IMR-90 (cell line): Measurements from ENCODE around the gene KCTD12. TPM values are rescaled to one million over a fixed set of nuclear protein-coding genes. Genes with fewer than 3 reads are reported as not detected.

Source experiments
- ATAC-seq: fragments of 200-7000 bp; cut with Tn5 transposase; 2 replicates; pipeline ENCODE4 v1.9.1; 2020; ENCODE audit warnings: low read depth, mild to moderate bottlenecking, moderate library complexity
- BruUV-seq: library from RNA; stranded (reverse); fragments of 400-500 nt; replicated peaks from 2 replicates; lab custom pipeline; 2021; lab: Mats Ljungman, UMichigan
- CTCF ChIA-PET: fragments of 300-600 bp; formaldehyde crosslinking; extraction: SDS; loops from one replicate; lab custom pipeline; 2021; ENCODE audit warnings: antibody characterized with exemption; lab: Yijun Ruan, JAX
- POLR2A ChIA-PET: fragments of 300-600 bp; sonication (Branson Sonifier 250); formaldehyde crosslinking; loops from one replicate; lab custom pipeline; 2022; ENCODE audit warnings: antibody characterized with exemption; ENCODE audit not compliant: unreplicated experiment; lab: Charles Lee
- DNase-seq: peaks from one replicate; pipeline ENCODE4 v3.0.0; 2013
- H2AFZ ChIP-seq: replicated peaks from 2 replicates; pipeline ENCODE3; 2013; ENCODE audit warnings: low read length, mild to moderate bottlenecking; ENCODE audit not compliant: poor library complexity
- H2AK5ac ChIP-seq: 2 replicates; pipeline ENCODE4 v1.6.1; 2013; ENCODE audit warnings: low read depth, low read length, inconsistent platforms
- H2AK9ac ChIP-seq: replicated peaks from 2 replicates; pipeline ENCODE3; 2013; ENCODE audit warnings: mild to moderate bottlenecking, low read depth, low read length, moderate library complexity; ENCODE audit not compliant: poor library complexity
- H2BK120ac ChIP-seq: 2 replicates; pipeline ENCODE4 v1.6.1; 2013; ENCODE audit warnings: low read depth, low read length, inconsistent platforms
- H2BK15ac ChIP-seq: 3 replicates; pipeline ENCODE4 v1.6.1; 2013; ENCODE audit warnings: low read depth, low read length, inconsistent platforms
- H2BK20ac ChIP-seq: 2 replicates; pipeline ENCODE4 v1.6.1; 2013; ENCODE audit warnings: low read depth, mild to moderate bottlenecking, inconsistent platforms, low read length, moderate library complexity
- H2BK5ac ChIP-seq: 2 replicates; pipeline ENCODE4 v1.6.1; 2013; ENCODE audit warnings: mild to moderate bottlenecking, low read depth, low read length, inconsistent platforms; ENCODE audit not compliant: poor library complexity, severe bottlenecking
- H3K14ac ChIP-seq: replicated peaks from 2 replicates; pipeline ENCODE4 v1.6.1; 2013; ENCODE audit warnings: low read depth, low read length, inconsistent platforms
- H3K18ac ChIP-seq: 2 replicates; pipeline ENCODE4 v1.6.1; 2013; ENCODE audit warnings: low read depth, low read length, control low read depth
- H3K23ac ChIP-seq: 2 replicates; pipeline ENCODE4 v1.6.1; 2013; ENCODE audit warnings: low read depth, low read length, inconsistent platforms
- H3K27ac ChIP-seq: 2 replicates; pipeline ENCODE4 v1.5.1; 2013; ENCODE audit warnings: mild to moderate bottlenecking, control low read depth, low read length; ENCODE audit not compliant: insufficient read depth
- H3K27me3 ChIP-seq: 2 replicates; pipeline ENCODE4 v1.6.1; 2013; ENCODE audit warnings: low read length; ENCODE audit not compliant: control insufficient read depth, insufficient read depth
- H3K36me3 ChIP-seq: 2 replicates; pipeline ENCODE4 v1.6.1; 2013; ENCODE audit warnings: low read length, mixed read lengths; ENCODE audit not compliant: control insufficient read depth, insufficient read depth
- H3K4ac ChIP-seq: 2 replicates; pipeline ENCODE4 v1.6.1; 2013; ENCODE audit warnings: low read depth, low read length, inconsistent platforms
- H3K4me1 ChIP-seq: 2 replicates; pipeline ENCODE4 v1.6.1; 2013; ENCODE audit warnings: low read length, mixed read lengths; ENCODE audit not compliant: control insufficient read depth, insufficient read depth
- H3K4me2 ChIP-seq: 2 replicates; pipeline ENCODE4 v1.6.1; 2013; ENCODE audit warnings: low read depth, mild to moderate bottlenecking, control low read depth, low read length, moderate library complexity
- H3K4me3 ChIP-seq: 2 replicates; pipeline ENCODE4 v1.5.1; 2013; ENCODE audit warnings: low read depth, mild to moderate bottlenecking, control low read depth, low read length, moderate library complexity; ENCODE audit not compliant: insufficient read depth
- H3K56ac ChIP-seq: 2 replicates; pipeline ENCODE4 v1.6.1; 2013; ENCODE audit warnings: low read length, inconsistent platforms; ENCODE audit not compliant: insufficient read depth; ENCODE audit errors: extremely low read depth
- H3K79me1 ChIP-seq, 2 experiments: 2 replicates each; pipeline ENCODE4 v1.6.1; 2013; ENCODE audit warnings: low read length in 2 of 2, inconsistent platforms in 1 of 2, low read depth in 1 of 2
- H3K9ac ChIP-seq: 2 replicates; pipeline ENCODE4 v1.6.1; 2013; ENCODE audit warnings: low read depth, low read length, control low read depth
- H3K9me1 ChIP-seq: 2 replicates; pipeline ENCODE4 v1.6.1; 2013; ENCODE audit warnings: low read length, inconsistent platforms; ENCODE audit not compliant: insufficient read depth
- H3K9me3 ChIP-seq: 2 replicates; pipeline ENCODE4 v1.6.1; 2013; ENCODE audit warnings: low read length; ENCODE audit not compliant: control insufficient read depth, insufficient read depth
- H4K20me1 ChIP-seq: 2 replicates; pipeline ENCODE4 v1.6.1; 2013; ENCODE audit warnings: low read length, inconsistent platforms; ENCODE audit not compliant: insufficient read depth
- H4K5ac ChIP-seq: 2 replicates; pipeline ENCODE4 v1.6.1; 2013; ENCODE audit warnings: mild to moderate bottlenecking, low read depth, low read length, control low read depth
- H4K8ac ChIP-seq, 2 experiments: 2 replicates each; pipeline ENCODE4 v1.6.1; 2013; ENCODE audit warnings: low read depth in 2 of 2, low read length in 2 of 2, control low read depth in 1 of 2, inconsistent platforms in 1 of 2
- H4K91ac ChIP-seq: 2 replicates; pipeline ENCODE4 v1.6.1; 2013; ENCODE audit warnings: low read depth, low read length, inconsistent platforms; ENCODE audit not compliant: insufficient read depth
- BHLHE40 ChIP-seq: fragments of 150-350 bp; IDR thresholded peaks from 2 replicates; pipeline ENCODE4 v1.6.1; 2016; ENCODE audit warnings: mild to moderate bottlenecking, low read depth, low read length
- CEBPB ChIP-seq: IDR thresholded peaks from 2 replicates; pipeline ENCODE4 v1.6.1; 2012; ENCODE audit warnings: low read depth, low read length, improper control_type of control experiment
- CHD1 ChIP-seq: IDR thresholded peaks from 2 replicates; pipeline ENCODE4 v1.6.1; 2012; ENCODE audit warnings: low read depth, low read length, improper control_type of control experiment
- MAFK ChIP-seq: IDR thresholded peaks from 2 replicates; pipeline ENCODE4 v1.6.1; 2012; ENCODE audit warnings: low read depth, low read length, improper control_type of control experiment
- NFE2L2 ChIP-seq: fragments of 150-350 bp; IDR thresholded peaks from 2 replicates; pipeline ENCODE4 v1.6.1; 2016; ENCODE audit warnings: low read depth, mild to moderate bottlenecking, low read length
- POLR2A ChIP-seq: IDR thresholded peaks from 2 replicates; pipeline ENCODE4 v1.6.1; 2012; ENCODE audit warnings: mild to moderate bottlenecking, low read depth, low read length
- RFX5 ChIP-seq: IDR thresholded peaks from 2 replicates; pipeline ENCODE4 v1.8.0; 2012; ENCODE audit warnings: low read depth, mild to moderate bottlenecking, low read length, moderate library complexity
- SMC3 ChIP-seq: fragments of 150-350 bp; IDR thresholded peaks from 2 replicates; pipeline ENCODE4 v1.6.1; 2016; ENCODE audit warnings: low read depth, mild to moderate bottlenecking, antibody characterized with exemption, low read length, moderate library complexity
- USF2 ChIP-seq: fragments of 150-350 bp; IDR thresholded peaks from 2 replicates; pipeline ENCODE4 v1.6.1; 2017; ENCODE audit warnings: mild to moderate bottlenecking, antibody characterized with exemption, low read length, low read depth
- WGBS, 2 experiments: methylation state at CpG; one replicate each; pipeline versions ENCODE4 v1.1.5 to v1.1.7; 2013; ENCODE audit warnings: missing lambda C conversion rate in 2 of 2; ENCODE audit not compliant: insufficient read length in 1 of 2; ENCODE audit errors: extremely low coverage in 2 of 2; 5-methylcytosine and 5-hydroxymethylcytosine counted together
- dilution Hi-C: fragments of 300-500 bp; cut with HindIII; formaldehyde crosslinking; loops from one replicate; pipeline ENCODE4 v1.14.3; 2018; ENCODE audit warnings: low sequenced_read_pairs; ENCODE audit not compliant: unreplicated experiment
- in situ Hi-C: fragments of 300-500 bp; cut with MboI; formaldehyde crosslinking; loops from 3 replicates; pipeline ENCODE4 v1.14.3; 2019; ENCODE audit warnings: low sequenced_read_pairs, inconsistent platforms, mixed read lengths
- intact Hi-C: fragments of 100-400 bp; cut with micrococcal nuclease; formaldehyde crosslinking; loops from 2 replicates; pipeline ENCODE4 v1.10.0; 2022
- polyA plus RNA-seq, 3 experiments: library from polyadenylated mRNA; depleted of rRNA; stranded (reverse); fragments of >200 nt; gene quantifications; 2 replicates each; pipeline ENCODE4 v1.2.3, GENCODE V29; 2012; ENCODE audit warnings: low replicate concordance in 1 of 3
- total RNA-seq: library from RNA; depleted of rRNA; stranded (reverse); fragments of >200 nt; gene quantifications from 2 replicates; pipeline ENCODE4 v1.2.3, GENCODE V29; 2012
- TF ChIP-seq, protein P1 (sequence below): fragments of 150-350 bp; IDR thresholded peaks from 2 replicates; pipeline ENCODE4 v1.6.1; 2016; ENCODE audit warnings: low read depth, mild to moderate bottlenecking, low read length, moderate library complexity, borderline replicate concordance

Gene KCTD12
- total and polyA plus RNA-seq, 2 of the 4 experiments (the other 2 are of a cell fraction): 1.8 to 1.9 TPM

DNA sequence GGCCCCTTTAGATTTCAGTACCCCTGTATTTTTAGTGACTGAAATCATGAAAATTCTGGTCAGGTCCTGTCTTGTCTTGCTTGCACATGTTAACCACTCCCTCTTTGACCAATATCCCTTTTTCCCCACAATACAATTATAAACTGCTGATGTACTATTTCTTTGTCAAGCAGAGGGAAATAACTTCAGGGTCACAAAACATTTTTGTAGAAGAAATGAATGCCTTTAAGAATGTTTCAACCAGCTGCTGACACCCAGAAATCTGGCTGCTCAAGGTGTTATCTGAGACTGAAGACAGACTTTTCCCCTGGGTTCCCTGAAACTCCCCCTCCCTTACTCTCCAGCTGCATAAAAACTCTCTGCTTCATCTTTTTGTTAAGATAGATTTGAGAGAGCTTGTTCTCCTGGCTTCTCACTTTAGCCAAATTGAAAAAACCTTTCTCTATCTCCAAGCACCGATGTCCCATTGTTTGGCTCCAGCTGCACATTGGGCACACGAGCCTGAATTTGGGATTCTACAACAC, 43.7 kb upstream of the KCTD12 start:
- H4K91ac ChIP-seq: no peak overlapping the region
- CTCF ChIA-PET: no interaction called here
- no peak for ATAC-seq
- no peak overlapping the region for H2BK15ac ChIP-seq
- H3K4me2 ChIP-seq: no peak overlapping the region
- no peak overlapping the region for H3K14ac ChIP-seq
- H2AK9ac ChIP-seq: no peak overlapping the region
- no peaks in the 10 kb centered on the region for H3K79me1 ChIP-seq
- H4K20me1 ChIP-seq: no peaks in the 10 kb centered on the region
- BruUV-seq: no TSS peak
- TF ChIP-seq CHD1 (no peak), CEBPB (no peak), USF2 (no peak), POLR2A (no peak), RFX5 (no peak), NFE2L2 (no peak), SMC3 (no peak), MAFK (no peak), BHLHE40 (no peak)
- TF ChIP-seq, protein P1, sequence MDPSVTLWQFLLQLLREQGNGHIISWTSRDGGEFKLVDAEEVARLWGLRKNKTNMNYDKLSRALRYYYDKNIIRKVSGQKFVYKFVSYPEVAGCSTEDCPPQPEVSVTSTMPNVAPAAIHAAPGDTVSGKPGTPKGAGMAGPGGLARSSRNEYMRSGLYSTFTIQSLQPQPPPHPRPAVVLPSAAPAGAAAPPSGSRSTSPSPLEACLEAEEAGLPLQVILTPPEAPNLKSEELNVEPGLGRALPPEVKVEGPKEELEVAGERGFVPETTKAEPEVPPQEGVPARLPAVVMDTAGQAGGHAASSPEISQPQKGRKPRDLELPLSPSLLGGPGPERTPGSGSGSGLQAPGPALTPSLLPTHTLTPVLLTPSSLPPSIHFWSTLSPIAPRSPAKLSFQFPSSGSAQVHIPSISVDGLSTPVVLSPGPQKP: no peak
- H2AFZ ChIP-seq: no peak overlapping the region
- peaks cover 4% of the 10 kb centered on the region; the same call in 1 of the 2 replicates for H3K9me3 ChIP-seq
- H3K56ac ChIP-seq: no peak overlapping the region
- dilution Hi-C loops: no loop called here
- H3K4ac ChIP-seq: no peak overlapping the region
- H2BK5ac ChIP-seq: no peak overlapping the region
- no peaks in the 10 kb centered on the region for H3K9me1 ChIP-seq
- no peak for DNase-seq
- no peak overlapping the region for H3K9ac ChIP-seq
- no CpG with 5 or more reads among the region's 2 CpGs for WGBS, 2 experiments
- H3K27ac ChIP-seq: no peak overlapping the region
- peaks cover 4% of the 10 kb centered on the region for H3K27me3 ChIP-seq
- POLR2A ChIA-PET: no interaction called here
- no peaks in the 10 kb centered on the region for H3K36me3 ChIP-seq
- intact Hi-C loops: no loop called here
- in situ Hi-C loops: no loop called here
- no peak overlapping the region for H3K23ac ChIP-seq
- H4K5ac ChIP-seq: no peak overlapping the region
- no peak overlapping the region for H2AK5ac ChIP-seq
- H3K18ac ChIP-seq: no peak overlapping the region
- no peak overlapping the region for H4K8ac ChIP-seq
- no peaks in the 10 kb centered on the region; the same call in 1 of the 2 replicates for H3K4me1 ChIP-seq
- H3K4me3 ChIP-seq: no peak overlapping the region
- no peak overlapping the region for H2BK120ac ChIP-seq
- no peak overlapping the region for H2BK20ac ChIP-seq
